IMR-90 (cell line): Measurements from ENCODE around the gene BRAF.

ENCODE experiments used
- CEBPB ChIP-seq: IDR thresholded peaks from 2 replicates; pipeline ENCODE4 v1.6.1; 2012; ENCODE audit warnings: low read depth, low read length, improper control_type of control experiment
- CHD1 ChIP-seq: IDR thresholded peaks from 2 replicates; pipeline ENCODE4 v1.6.1; 2012; ENCODE audit warnings: low read depth, low read length, improper control_type of control experiment
- CTCF ChIP-seq: conservative IDR thresholded peaks from 2 replicates; pipeline ENCODE4 v1.5.1; 2012; ENCODE audit warnings: mild to moderate bottlenecking, low read depth, low read length, improper control_type of control experiment
- ELK1 ChIP-seq: fragments of 150-350 bp; IDR thresholded peaks from 2 replicates; pipeline ENCODE4 v1.6.1; 2016; ENCODE audit warnings: low read depth, mild to moderate bottlenecking, low read length, moderate library complexity, borderline replicate concordance
- FOS ChIP-seq: fragments of 150-350 bp; IDR thresholded peaks from 2 replicates; pipeline ENCODE4 v1.6.1; 2016; ENCODE audit warnings: low read depth, low read length
- MAFK ChIP-seq: IDR thresholded peaks from 2 replicates; pipeline ENCODE4 v1.6.1; 2012; ENCODE audit warnings: low read depth, low read length, improper control_type of control experiment
- MAZ ChIP-seq: IDR thresholded peaks from 2 replicates; pipeline ENCODE4 v1.6.1; 2012; ENCODE audit warnings: low read depth, mild to moderate bottlenecking, low read length, improper control_type of control experiment, moderate library complexity, borderline replicate concordance
- MXI1 ChIP-seq: IDR thresholded peaks from 2 replicates; pipeline ENCODE4 v1.6.1; 2012; ENCODE audit warnings: low read depth, mild to moderate bottlenecking, low read length, moderate library complexity, borderline replicate concordance
- POLR2A ChIP-seq: IDR thresholded peaks from 2 replicates; pipeline ENCODE4 v1.6.1; 2012; ENCODE audit warnings: mild to moderate bottlenecking, low read depth, low read length
- RAD21 ChIP-seq: IDR thresholded peaks from 2 replicates; pipeline ENCODE4 v1.6.1; 2012; ENCODE audit warnings: low read length, improper control_type of control experiment
- RCOR1 ChIP-seq: IDR thresholded peaks from 2 replicates; pipeline ENCODE4 v1.6.1; 2012; ENCODE audit warnings: mild to moderate bottlenecking, low read length, improper control_type of control experiment; ENCODE audit not compliant: insufficient replicate concordance
- USF2 ChIP-seq: fragments of 150-350 bp; IDR thresholded peaks from 2 replicates; pipeline ENCODE4 v1.6.1; 2017; ENCODE audit warnings: mild to moderate bottlenecking, antibody characterized with exemption, low read length, low read depth

GRCh38 chr7:140914083-140914482 is 10.6 kb downstream of the BRAF start:
- no peak for TF ChIP-seq POLR2A
- TF ChIP-seq CTCF, result no peak
- TF ChIP-seq RCOR1, result no peak
- TF ChIP-seq MAZ, result no peak
- TF ChIP-seq USF2, result no peak
- no peak for TF ChIP-seq RAD21
- TF ChIP-seq MXI1, result no peak
- TF ChIP-seq CHD1, result no peak
- no peak for TF ChIP-seq ELK1
- no peak for TF ChIP-seq CEBPB
- no peak for TF ChIP-seq MAFK
- TF ChIP-seq FOS, result no peak
